H1 (cell line): ENCODE data around the gene GRIK1. TPM values are rescaled to one million over a fixed set of nuclear protein-coding genes. Genes with fewer than 3 reads are reported as not detected.

ENCODE experiments used
- CTCF ChIA-PET: fragments of 300-600 bp; sonication (Branson Sonifier 250); formaldehyde crosslinking; loops from one replicate; lab custom pipeline; 2021; ENCODE audit not compliant: partially characterized antibody; lab: Charles Lee
- POLR2A ChIA-PET: fragments of 300-600 bp; sonication (Branson Sonifier 250); formaldehyde crosslinking; loops from one replicate; lab custom pipeline; 2021; ENCODE audit warnings: inconsistent platforms; ENCODE audit not compliant: partially characterized antibody; lab: Charles Lee
- DNase-seq, 2 experiments: peaks; one replicate each; pipeline versions ENCODE4 v3.0.0 to v3.0.0-alpha.2; 2010 to 2022; ENCODE audit warnings: low spot score in 2 of 2, low read depth in 1 of 2, mixed read lengths in 1 of 2
- FAIRE-seq: peaks from 2 replicates; lab custom pipeline; 2011; peaks lifted over from hg19 to GRCh38; lab: Jason Lieb, UNC
- H2AFZ ChIP-seq: 2 replicates; pipeline ENCODE4 v1.8.1; 2012; ENCODE audit warnings: low read length, inconsistent platforms
- H2AK5ac ChIP-seq: 2 replicates; pipeline ENCODE4 v1.6.1; 2013; ENCODE audit warnings: low read depth, low read length
- H2BK120ac ChIP-seq: replicated peaks from 2 replicates; pipeline ENCODE3; 2013; ENCODE audit warnings: low read depth, low read length, inconsistent platforms
- H2BK12ac ChIP-seq: 2 replicates; pipeline ENCODE4 v1.6.1; 2013; ENCODE audit warnings: low read depth, low read length
- H2BK15ac ChIP-seq: 2 replicates; pipeline ENCODE4 v1.6.1; 2013; ENCODE audit warnings: low read length
- H2BK20ac ChIP-seq: 2 replicates; pipeline ENCODE4 v1.6.1; 2013; ENCODE audit warnings: low read length
- H2BK5ac ChIP-seq: 2 replicates; pipeline ENCODE4 v1.6.1; 2013; ENCODE audit warnings: low read depth, low read length
- H3K14ac ChIP-seq: 2 replicates; pipeline ENCODE4 v1.6.1; 2013; ENCODE audit warnings: inconsistent platforms; ENCODE audit not compliant: insufficient read length
- H3K18ac ChIP-seq: 2 replicates; pipeline ENCODE4 v1.6.1; 2013; ENCODE audit warnings: low read length; ENCODE audit errors: extremely low read depth
- H3K23ac ChIP-seq: 2 replicates; pipeline ENCODE4 v1.6.1; 2013; ENCODE audit warnings: inconsistent platforms; ENCODE audit not compliant: insufficient read length
- H3K23me2 ChIP-seq: 2 replicates; pipeline ENCODE4 v1.6.1; 2013; ENCODE audit warnings: low read depth, low read length
- H3K27ac ChIP-seq: 2 replicates; pipeline ENCODE4 v1.6.1; 2011; ENCODE audit warnings: low read depth, low read length, inconsistent platforms
- H3K27me3 ChIP-seq, 4 experiments: replicated peaks in 1 of 4; 1 replicate in 1 of 4; 2 replicates in 3 of 4; pipeline versions ENCODE4 v1.6.1 to v1.8.1; 2011 to 2013; ENCODE audit warnings: low read length in 3 of 4, mild to moderate bottlenecking in 3 of 4, inconsistent platforms in 2 of 4, mixed read lengths in 2 of 4, moderate library complexity in 1 of 4; ENCODE audit not compliant: control insufficient read depth in 3 of 4, insufficient read depth in 3 of 4; ENCODE audit errors: extremely low read depth in 1 of 4
- H3K36me3 ChIP-seq, 4 experiments: 2 replicates each; pipeline versions ENCODE4 v1.6.1 to v1.8.1; 2011 to 2013; ENCODE audit warnings: mild to moderate bottlenecking in 4 of 4, low read length in 3 of 4, moderate library complexity in 2 of 4, control low read depth in 1 of 4, inconsistent platforms in 1 of 4; ENCODE audit not compliant: insufficient read depth in 4 of 4, control insufficient read depth in 2 of 4
- H3K4ac ChIP-seq: replicated peaks from 2 replicates; pipeline ENCODE3; 2013; ENCODE audit warnings: low read length, low read depth, mixed read lengths, inconsistent platforms; ENCODE audit not compliant: insufficient read length
- H3K4me1 ChIP-seq, 4 experiments: replicated peaks in 1 of 4; 1 replicate in 1 of 4; 2 replicates in 3 of 4; pipeline versions ENCODE4 v1.6.1 to v1.8.1; 2011 to 2013; ENCODE audit warnings: low read length in 3 of 4, inconsistent platforms in 2 of 4, mixed read lengths in 1 of 4; ENCODE audit not compliant: insufficient read depth in 4 of 4, control insufficient read depth in 3 of 4
- H3K4me2 ChIP-seq, 2 experiments: 2 replicates each; pipeline versions ENCODE4 v1.6.1 to v1.8.1; 2011 to 2013; ENCODE audit warnings: low read depth in 2 of 2, low read length in 2 of 2, control low read depth in 1 of 2, inconsistent platforms in 1 of 2, mild to moderate bottlenecking in 1 of 2; ENCODE audit not compliant: insufficient read depth in 1 of 2
- H3K4me3 ChIP-seq, 4 experiments: fragments of 200-600, 300-600 bp in 1 of 4; sonication (generic), shearing (Covaris generic), sonication (Bioruptor Twin) in 1 of 4; 2 replicates each; pipeline versions ENCODE4 v1.5.1 to v1.8.1; 2011 to 2016; ENCODE audit warnings: low read length in 4 of 4, low read depth in 3 of 4, control low read depth in 2 of 4, inconsistent platforms in 2 of 4, mild to moderate bottlenecking in 2 of 4, mixed read lengths in 1 of 4, moderate library complexity in 1 of 4; ENCODE audit not compliant: insufficient read depth in 2 of 4; ENCODE audit errors: extremely low read depth in 1 of 4
- H3K56ac ChIP-seq: replicated peaks from 2 replicates; pipeline ENCODE3; 2013; ENCODE audit warnings: low read depth, mild to moderate bottlenecking, mixed read lengths, low read length, inconsistent platforms; ENCODE audit not compliant: insufficient read length
- H3K79me1 ChIP-seq: 2 replicates; pipeline ENCODE4 v1.6.1; 2013; ENCODE audit warnings: low read depth, low read length, control low read depth
- H3K79me2 ChIP-seq, 2 experiments: 2 replicates each; pipeline versions ENCODE4 v1.6.1 to v1.8.1; 2012 to 2013; ENCODE audit warnings: low read length in 2 of 2, mild to moderate bottlenecking in 2 of 2, inconsistent platforms in 1 of 2; ENCODE audit not compliant: insufficient read depth in 2 of 2, control insufficient read depth in 1 of 2
- H3K9ac ChIP-seq, 4 experiments: replicated peaks in 1 of 4; 1 replicate in 1 of 4; 2 replicates in 3 of 4; pipeline versions ENCODE4 v1.6.1 to v1.8.1; 2011 to 2013; ENCODE audit warnings: low read depth in 3 of 4, low read length in 3 of 4, control low read depth in 2 of 4, mild to moderate bottlenecking in 2 of 4, moderate library complexity in 2 of 4, inconsistent platforms in 1 of 4; ENCODE audit errors: extremely low read depth in 1 of 4
- H3K9me3 ChIP-seq, 2 experiments: 2 replicates each; pipeline versions ENCODE4 v1.6.1 to v1.8.1; 2012 to 2013; ENCODE audit warnings: mild to moderate bottlenecking in 2 of 2, moderate library complexity in 2 of 2, control low read depth in 1 of 2, inconsistent platforms in 1 of 2, low read depth in 1 of 2, low read length in 1 of 2, mixed read lengths in 1 of 2; ENCODE audit not compliant: insufficient read depth in 2 of 2
- H4K20me1 ChIP-seq, 2 experiments: replicated peaks in 1 of 2; 2 replicates each; pipeline versions ENCODE3 to v1.8.1; 2011 to 2013; ENCODE audit warnings: inconsistent platforms in 2 of 2, low read length in 2 of 2, mild to moderate bottlenecking in 1 of 2; ENCODE audit not compliant: insufficient read depth in 2 of 2, control insufficient read depth in 1 of 2
- H4K5ac ChIP-seq: 2 replicates; pipeline ENCODE4 v1.6.1; 2013; ENCODE audit warnings: low read length, low read depth, mixed read lengths, inconsistent platforms; ENCODE audit not compliant: insufficient read length
- H4K8ac ChIP-seq: 2 replicates; pipeline ENCODE4 v1.8.0; 2013; ENCODE audit warnings: mild to moderate bottlenecking, moderate library complexity, low read length, inconsistent platforms; ENCODE audit not compliant: insufficient read depth; ENCODE audit errors: extremely low read depth
- H4K91ac ChIP-seq: replicated peaks from 2 replicates; pipeline ENCODE3; 2013; ENCODE audit warnings: low read length, mixed read lengths, inconsistent platforms; ENCODE audit not compliant: insufficient read length
- BCL11A ChIP-seq, 2 experiments: IDR thresholded peaks; one replicate each; pipeline ENCODE4 v1.6.1; 2011; ENCODE audit warnings: low read depth in 2 of 2, low read length in 2 of 2, mild to moderate bottlenecking in 2 of 2
- CHD1 ChIP-seq: IDR thresholded peaks from 2 replicates; pipeline ENCODE4 v1.6.1; 2012; ENCODE audit warnings: low read depth, low read length, improper control_type of control experiment
- EZH2 ChIP-seq: fragments of 200-600 bp; sonication (generic); IDR thresholded peaks from 2 replicates; pipeline ENCODE4 v1.7.1; 2012; ENCODE audit warnings: low read depth, mild to moderate bottlenecking, moderate library complexity, low read length, inconsistent platforms; ENCODE audit not compliant: severe bottlenecking
- NRF1 ChIP-seq: IDR thresholded peaks from 2 replicates; pipeline ENCODE4 v1.6.1; 2011; ENCODE audit warnings: mild to moderate bottlenecking, low read depth, low read length, improper control_type of control experiment
- RAD21 ChIP-seq, 2 experiments: IDR thresholded peaks in 1 of 2; conservative IDR thresholded peaks in 1 of 2; 2 replicates each; pipeline ENCODE4 v1.6.1; 2011; ENCODE audit warnings: low read depth in 2 of 2, low read length in 2 of 2, improper control_type of control experiment in 1 of 2, inconsistent platforms in 1 of 2, mild to moderate bottlenecking in 1 of 2, moderate library complexity in 1 of 2
- RXRA ChIP-seq: IDR thresholded peaks from 2 replicates; pipeline ENCODE4 v1.6.1; 2011; ENCODE audit warnings: low read depth, mild to moderate bottlenecking, low read length, moderate library complexity; ENCODE audit not compliant: insufficient read depth
- SIX5 ChIP-seq: IDR thresholded peaks from 2 replicates; pipeline ENCODE4 v1.6.1; 2011; ENCODE audit warnings: mild to moderate bottlenecking, low read depth, low read length
- SP1 ChIP-seq: IDR thresholded peaks from 2 replicates; pipeline ENCODE4 v1.6.1; 2011; ENCODE audit warnings: low read depth, low read length
- SP4 ChIP-seq: IDR thresholded peaks from 2 replicates; pipeline ENCODE4 v1.6.1; 2012; ENCODE audit warnings: low read length, inconsistent platforms
- WGBS, 2 experiments: shearing (Covaris generic) in 1 of 2; methylation state at CpG; one replicate each; pipeline versions ENCODE4 v1.1.6 to v1.1.7; 2013 to 2015; ENCODE audit warnings: low lambda C conversion rate in 2 of 2, mixed read lengths in 2 of 2, inconsistent platforms in 1 of 2, low coverage in 1 of 2, missing lambda C conversion rate in 1 of 2; ENCODE audit not compliant: insufficient replicate concordance in 2 of 2, insufficient coverage in 1 of 2, insufficient read length in 1 of 2; ENCODE audit errors: extremely low coverage in 1 of 2, missing lambda C conversion rate in 1 of 2; 5-methylcytosine and 5-hydroxymethylcytosine counted together
- polyA plus RNA-seq, 7 experiments: library from polyadenylated mRNA; depleted of rRNA in 3 of 7; stranded (reverse) in 5 of 7; unstranded in 2 of 7; fragments of >200 nt in 5 of 7; fragments of 200-250 nt in 2 of 7; gene quantifications; 1 replicate in 5 of 7; 2 replicates in 1 of 7; 4 replicates in 1 of 7; pipeline versions ENCODE4 v1.2.1 to v1.2.3, GENCODE V29; 2011 to 2013; ENCODE audit warnings: missing spikeins in 2 of 7, mixed read lengths in 2 of 7
- total RNA-seq: library from RNA; stranded (reverse); fragmentation: NEBNext Ultra II Directional; extraction: Animal tissue kit (Norgen Biotek cat#: 25700); gene quantifications from 2 replicates; pipeline ENCODE4 v1.2.1, GENCODE V29; 2021
- TF ChIP-seq, protein P1 (sequence below): IDR thresholded peaks from 2 replicates; pipeline ENCODE4 v1.6.1; 2012; ENCODE audit warnings: inconsistent platforms
- TF ChIP-seq, protein P2 (sequence below): IDR thresholded peaks from 2 replicates; pipeline ENCODE4 v1.6.1; 2011; ENCODE audit warnings: low read depth, mild to moderate bottlenecking, low read length; ENCODE audit not compliant: insufficient read depth

Gene GRIK1
- total and polyA plus RNA-seq, 2 of the 8 experiments (the other 6 are each of a cell fraction or from before 2014, with no cell fraction given), result 0.11 to 0.32 TPM

DNA sequence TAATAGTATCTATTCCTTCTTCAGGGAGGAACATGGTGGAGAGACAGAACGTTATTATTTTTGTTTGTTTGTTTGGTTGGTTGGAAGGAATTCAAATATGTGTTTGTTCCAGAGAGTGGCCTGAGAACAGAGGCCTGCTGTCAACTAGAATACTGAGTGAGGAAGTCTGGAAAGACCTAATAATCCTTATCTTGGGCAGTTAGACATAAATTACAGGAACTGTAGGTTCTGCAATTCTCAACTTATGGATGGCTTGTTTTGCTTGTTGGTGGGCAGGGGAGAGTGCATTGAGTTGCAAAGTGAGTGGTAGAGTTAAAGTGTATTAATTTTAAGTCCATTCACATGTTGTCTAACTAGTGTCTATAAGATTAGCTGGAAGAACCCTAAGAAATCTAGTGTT lies 443.5 kb downstream of the GRIK1 start:
- Histone ChIP-seq H3K9me3 (peaks cover 0 to 4% of the 10 kb centered on the region in 2 experiments; a peak in 2 of 4 replicates), H4K91ac (no peak overlapping the region), H3K27ac (no peak overlapping the region), H3K4me3 (no peak overlapping the region)
- CTCF ChIA-PET, result interaction anchor here (1.0 kb wide), 1 partner anchor 355 kb away, joined by 3 read pairs; no protein-coding TSS in a partner anchor
- TF ChIP-seq NRF1, result no peak
- no peak for TF ChIP-seq SIX5
- no peak for TF ChIP-seq EZH2
- TF ChIP-seq, protein P1, sequence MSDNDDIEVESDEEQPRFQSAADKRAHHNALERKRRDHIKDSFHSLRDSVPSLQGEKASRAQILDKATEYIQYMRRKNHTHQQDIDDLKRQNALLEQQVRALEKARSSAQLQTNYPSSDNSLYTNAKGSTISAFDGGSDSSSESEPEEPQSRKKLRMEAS, result no peak
- no peak for TF ChIP-seq BCL11A (IDR thresholded peaks at IDR 0.05; ENCODE audit: low read depth in 2 of 2, low read length in 2 of 2)
- TF ChIP-seq RXRA, result no peak
- TF ChIP-seq SP4, result no peak
- no peak for TF ChIP-seq RAD21 (IDR thresholded peaks at IDR 0.05 in 1 of 2, conservative IDR thresholded peaks at IDR 0.05 in 1 of 2; ENCODE audit: low read depth in 2 of 2, low read length in 2 of 2)
- no peak for TF ChIP-seq CHD1
- TF ChIP-seq, protein P2, sequence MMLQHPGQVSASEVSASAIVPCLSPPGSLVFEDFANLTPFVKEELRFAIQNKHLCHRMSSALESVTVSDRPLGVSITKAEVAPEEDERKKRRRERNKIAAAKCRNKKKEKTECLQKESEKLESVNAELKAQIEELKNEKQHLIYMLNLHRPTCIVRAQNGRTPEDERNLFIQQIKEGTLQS, result no peak
- no peak for TF ChIP-seq SP1
- TF ChIP-seq, all 59 proteins: peak for 0
- Histone ChIP-seq H2BK12ac (no peak overlapping the region), H3K36me3 (no peaks in the 10 kb centered on the region), H3K27me3 (no peaks in the 10 kb centered on the region), H2AK5ac (no peak overlapping the region), H3K9ac (no peak overlapping the region), H3K14ac (no peak overlapping the region), H3K4me1 (no peaks in the 10 kb centered on the region), H2BK5ac (no peak overlapping the region), H3K79me2 (no peaks in the 10 kb centered on the region), H3K4me2 (no peak overlapping the region), H2BK20ac (no peak overlapping the region), H3K4ac (no peak overlapping the region), H3K23me2 (no peaks in the 10 kb centered on the region), H4K20me1 (no peaks in the 10 kb centered on the region), H3K18ac (no peak overlapping the region), H2BK15ac (no peak overlapping the region), H4K5ac (no peak overlapping the region), H3K79me1 (no peaks in the 10 kb centered on the region), H4K8ac (no peak overlapping the region), H3K23ac (no peak overlapping the region), H2BK120ac (no peak overlapping the region), H2AFZ (no peak overlapping the region), H3K56ac (no peak overlapping the region)
- POLR2A ChIA-PET, result no interaction called here
- WGBS, 2 experiments, result 94% methylated on average over 1 of the region's 1 CpG; no CpG with 5 or more reads in 1 of the 2 experiments
- FAIRE-seq (no peak), DNase-seq (no peak)
